Adrenal gland (tissue), 5 donors: ENCODE data around the gene CDHR1.

ENCODE experiments used
- CTCF ChIP-seq, 6 experiments: fragments of 450-650 bp in 4 of 6; fragments of 200-600 bp in 2 of 6; sonication (generic) in 1 of 6; IDR thresholded peaks; 1 replicate in 5 of 6; 2 replicates in 1 of 6; pipeline versions ENCODE4 v1.5.1 to v1.8.0; 2016 to 2021; ENCODE audit warnings: antibody characterized with exemption in 6 of 6, mild to moderate bottlenecking in 2 of 6, moderate library complexity in 1 of 6
- POLR2A ChIP-seq, 2 donors: fragments of 450-650 bp; IDR thresholded peaks; one replicate each; pipeline ENCODE4 v1.6.1; 2017; ENCODE audit warnings: antibody characterized with exemption in 2 of 2, mild to moderate bottlenecking in 2 of 2, moderate library complexity in 1 of 2
- donor health status: DM: no; HTN: no; CAD: no.

GRCh38 chr10:84197643-84198042 is 3.3 kb downstream of the CDHR1 start:
- TF ChIP-seq CTCF (IDR thresholded peaks at IDR 0.05) (no peak), POLR2A (IDR thresholded peaks at IDR 0.05) (no peak)
